ENCODE results near the gene ARHGEF12.

ARHGEF12 gene

DNA sequence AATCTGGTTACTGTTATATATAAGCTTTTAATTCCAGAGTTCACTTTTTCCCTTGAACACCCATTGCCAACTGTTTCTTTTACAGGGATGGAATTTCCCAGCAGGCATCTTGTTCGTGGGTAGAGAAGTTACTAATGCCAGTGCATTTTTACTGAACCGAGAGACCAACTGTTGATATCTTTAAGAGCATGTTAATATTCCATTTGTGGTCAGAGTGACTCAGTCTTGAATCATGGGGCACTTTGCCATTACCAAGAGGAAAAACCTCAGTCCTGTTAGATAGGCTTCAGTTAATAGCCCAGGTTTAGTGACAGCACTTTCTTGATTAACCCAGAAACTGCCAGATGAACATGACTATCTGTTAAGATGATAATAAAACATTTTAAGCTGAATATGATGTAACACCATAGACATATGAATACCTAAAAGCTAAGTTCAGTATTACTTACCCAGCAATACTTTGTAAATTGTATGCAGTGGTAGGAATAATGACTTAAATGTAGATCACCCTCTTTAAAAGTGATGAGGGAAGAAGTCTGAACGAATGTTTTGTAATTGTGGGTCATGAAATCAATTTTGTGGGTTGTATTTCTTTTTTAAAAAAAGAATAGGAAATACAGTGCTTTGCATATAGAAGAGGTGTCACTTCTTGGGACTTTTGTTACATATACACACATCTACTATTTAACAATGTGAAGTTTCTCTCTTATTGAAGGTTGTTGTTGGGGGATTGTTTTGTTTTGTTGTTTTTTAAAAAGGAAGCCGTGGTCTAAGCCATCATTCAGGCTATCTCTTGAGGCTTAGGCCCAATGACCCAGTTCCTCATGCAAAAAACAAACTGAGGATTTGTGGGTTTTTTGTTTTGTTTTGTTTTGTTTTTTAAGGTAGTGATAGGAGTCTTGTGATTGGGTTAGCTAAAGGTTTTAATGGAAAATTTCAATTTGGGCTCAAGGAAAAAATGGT lies 96.1 kb downstream of the ARHGEF12 start:
- peak; percentile 63 to 75 for DNase-seq

DNA sequence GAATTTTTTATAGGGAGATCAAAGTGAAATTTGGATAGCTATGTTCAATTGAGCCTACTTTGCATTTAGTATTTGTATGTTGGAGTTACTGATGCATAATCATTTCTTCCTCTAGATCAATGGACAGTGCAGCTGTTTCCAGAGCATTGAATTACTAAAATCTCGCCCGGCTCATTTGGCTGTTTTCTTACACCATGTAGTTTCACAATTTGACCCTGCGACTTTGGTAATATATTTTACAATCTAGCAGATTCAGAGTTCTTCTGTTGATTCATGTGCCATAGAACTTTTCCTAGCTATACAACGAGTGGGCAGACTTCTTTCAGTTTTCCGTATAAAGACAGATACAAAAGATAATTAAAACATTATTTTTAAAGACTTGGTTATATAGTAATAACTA lies 105.4 kb downstream of the ARHGEF12 start:
- DNase-seq = no peak

DNA sequence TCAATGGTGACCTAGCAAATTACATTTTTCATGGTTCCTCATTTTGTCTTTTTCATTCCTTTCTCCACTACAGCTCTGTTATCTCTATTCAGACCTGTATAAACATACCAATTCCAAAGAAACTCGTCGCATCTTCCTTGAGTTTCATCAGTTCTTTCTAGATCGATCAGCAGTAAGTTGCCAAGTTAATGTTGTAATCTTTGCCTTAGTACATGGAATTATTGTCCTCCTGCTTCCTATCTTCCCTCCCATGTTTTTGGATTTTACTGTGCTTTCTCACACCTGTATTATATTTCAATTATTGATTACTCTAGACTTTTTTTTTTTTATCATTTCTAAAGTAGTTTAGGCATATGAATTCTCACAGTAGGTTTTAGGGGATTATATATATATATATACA lies 105.8 kb downstream of the ARHGEF12 start:
- DNase-seq = no peak

DNA sequence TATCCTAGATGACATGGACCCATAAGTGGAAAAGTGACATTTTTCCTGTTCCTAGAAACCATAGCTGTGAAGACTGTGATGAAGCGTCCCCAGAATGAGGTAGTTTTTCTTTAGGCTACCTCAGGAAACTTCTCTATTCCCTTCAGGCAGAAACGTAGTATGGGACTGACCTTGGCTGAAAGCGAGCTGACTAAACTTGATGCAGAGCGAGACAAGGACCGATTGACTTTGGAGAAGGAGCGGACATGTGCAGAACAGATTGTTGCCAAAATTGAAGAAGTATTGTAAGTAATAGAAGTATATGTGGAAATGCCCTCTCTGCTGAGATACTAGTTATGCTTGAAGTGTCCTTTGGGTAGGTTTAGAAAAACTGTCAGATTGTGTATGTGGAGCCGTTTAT lies 110.6 kb downstream of the ARHGEF12 start:
- no peak for DNase-seq

GRCh38 chr11:120448240-120448639 lies 112.0 kb downstream of the ARHGEF12 start:
- DNase-seq = no peak

- DNase-seq = no peak
Observed at GRCh38 chr11:120455487-120455886, 119.3 kb downstream of the ARHGEF12 start.

DNA sequence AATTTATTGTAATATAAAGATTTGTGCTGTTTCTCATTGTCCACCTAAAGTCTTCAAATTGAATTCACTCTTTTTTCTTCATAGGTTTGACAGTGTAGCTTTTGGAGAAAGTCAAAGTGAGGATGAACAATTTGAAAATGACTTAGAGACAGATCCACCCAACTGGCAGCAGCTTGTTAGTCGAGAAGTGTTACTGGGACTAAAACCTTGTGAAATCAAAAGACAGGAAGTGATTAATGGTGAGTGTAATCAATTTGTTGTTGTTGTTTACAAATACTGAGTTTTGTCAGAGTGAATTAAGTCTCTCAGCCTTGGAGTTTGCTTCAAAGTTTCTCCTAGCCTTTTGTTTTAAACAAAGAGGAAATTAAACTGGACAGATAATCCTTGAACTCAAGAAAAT lies 121.8 kb downstream of the ARHGEF12 start:
- no peak for DNase-seq

GRCh38 chr11:120462825-120463224 lies 126.6 kb downstream of the ARHGEF12 start:
- no peak for DNase-seq

- no peak for DNase-seq
Observed at GRCh38 chr11:120465921-120466534, 129.8 kb downstream of the ARHGEF12 start.

DNA sequence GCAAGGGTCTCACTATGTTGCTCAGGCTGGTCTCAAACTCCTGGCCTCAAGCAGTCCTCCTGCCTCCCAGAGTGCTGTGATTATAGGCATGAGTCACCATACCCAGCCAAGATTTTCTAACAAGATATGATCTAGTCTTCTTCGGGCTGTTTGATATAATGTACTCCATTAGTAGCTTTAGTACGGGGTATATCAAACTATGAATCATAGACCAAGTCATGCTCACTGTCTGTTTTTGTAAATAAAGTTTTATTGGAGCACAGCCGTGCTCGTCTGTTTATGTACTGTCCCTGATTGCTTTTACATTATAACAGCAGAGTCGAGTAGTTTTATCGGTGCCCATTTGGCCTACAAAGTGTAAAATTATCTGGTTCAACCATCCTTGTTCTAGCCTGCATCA lies 131.4 kb downstream of the ARHGEF12 start:
- no peak for DNase-seq

DNA sequence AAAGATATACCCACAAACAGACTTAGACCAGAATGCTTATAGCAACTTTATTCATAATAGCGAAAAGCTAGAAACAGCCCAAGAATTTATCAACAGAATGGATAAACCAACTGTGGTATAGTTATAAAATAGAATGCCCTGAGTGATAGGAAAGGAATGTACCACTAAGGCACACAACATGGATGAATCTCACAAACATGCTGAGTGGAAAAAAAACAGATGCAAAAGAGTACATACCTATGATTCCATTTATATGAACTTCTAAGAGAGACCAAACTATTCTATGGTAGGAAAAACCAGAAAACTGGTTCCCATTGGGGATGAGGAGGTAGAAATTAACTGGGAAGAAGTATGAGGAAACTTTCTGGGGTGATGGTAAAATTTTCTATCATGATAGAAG lies 134.9 kb downstream of the ARHGEF12 start:
- DNase-seq = no peak

DNA sequence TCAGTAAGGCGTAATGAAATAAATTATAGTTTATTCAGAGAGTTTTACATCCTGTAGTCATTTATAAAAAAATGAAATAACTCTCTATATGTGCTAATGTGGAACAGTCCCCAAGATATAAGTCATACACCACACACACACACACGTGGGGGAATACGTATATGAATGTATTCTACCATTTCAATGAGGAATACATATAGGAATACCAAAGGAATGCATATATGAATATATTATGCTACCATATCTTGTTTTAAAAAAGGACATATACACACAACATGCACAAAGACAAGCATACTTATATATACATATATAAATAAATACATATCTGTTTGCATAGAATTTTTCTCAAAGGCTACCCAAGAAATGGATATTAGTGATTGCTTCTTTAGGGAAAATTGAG lies 135.8 kb downstream of the ARHGEF12 start:
- DNase-seq = no peak

DNA sequence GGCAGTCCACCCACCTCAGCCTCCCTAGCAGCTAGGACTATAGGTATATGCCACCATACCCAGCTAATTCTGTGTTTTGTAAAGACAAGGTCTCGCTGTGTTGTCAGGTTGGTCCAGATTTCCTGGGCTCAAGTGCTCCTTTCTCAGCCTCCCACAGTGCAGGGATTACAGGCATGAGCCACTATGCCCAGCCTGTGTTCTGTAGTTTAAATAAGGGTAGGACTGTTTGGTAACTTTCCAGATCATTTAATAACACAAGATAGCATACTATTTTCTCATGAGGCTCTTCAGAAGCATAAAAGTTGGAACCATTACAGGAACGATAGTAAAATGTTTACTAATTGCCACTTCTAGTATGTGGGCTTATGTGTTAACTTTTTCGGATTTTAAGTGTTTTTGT lies 137.3 kb downstream of the ARHGEF12 start:
- DNase-seq = no peak

DNA sequence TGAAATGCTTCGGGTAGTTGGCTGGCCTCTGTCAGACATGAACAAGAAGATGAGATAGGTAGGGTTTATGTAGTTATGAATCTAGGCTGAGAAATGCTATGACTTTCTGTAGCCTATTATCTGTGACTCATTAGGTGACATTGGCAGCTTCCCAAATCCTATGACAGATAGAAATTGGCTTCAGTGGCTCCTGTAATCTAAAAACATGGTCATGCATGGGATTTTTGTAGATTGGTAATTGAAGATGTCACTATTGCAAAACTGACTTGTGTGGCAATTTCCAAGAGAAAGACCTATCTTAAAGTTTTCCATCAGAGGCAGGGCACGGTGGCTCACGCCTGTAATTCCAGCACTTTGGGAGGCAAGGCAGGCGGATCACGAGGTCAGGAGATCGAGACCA lies 145.9 kb downstream of the ARHGEF12 start:
- peak in 1 of 2 donors; percentile 5 for DNase-seq

DNA sequence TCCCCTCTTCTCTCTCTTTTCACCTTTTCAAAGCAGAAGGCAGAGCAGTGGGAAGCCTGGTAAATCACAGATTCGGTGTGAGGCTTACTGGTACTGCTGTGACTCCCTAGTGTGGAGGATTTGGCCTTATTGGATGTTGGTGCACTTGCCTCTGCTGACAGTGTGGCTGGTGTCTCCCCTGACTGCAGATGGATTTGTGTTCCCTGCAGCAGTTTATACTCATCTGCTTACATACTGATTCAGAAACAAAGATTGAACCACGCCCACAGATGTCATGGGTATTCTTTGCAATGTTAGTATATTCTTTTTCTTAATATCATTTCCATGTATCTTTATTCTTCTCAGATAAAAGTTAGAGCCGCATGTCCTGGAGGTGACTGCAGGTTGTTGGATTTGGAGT lies 148.5 kb downstream of the ARHGEF12 start:
- no peak for DNase-seq

- no peak for DNase-seq
Observed at GRCh38 chr11:120486138-120486537, 149.9 kb downstream of the ARHGEF12 start.

GRCh38 chr11:120489799-120490198 lies 153.6 kb downstream of the ARHGEF12 start:
- DNase-seq = no peak

- no peak for DNase-seq
Observed at GRCh38 chr11:120492486-120492885, 156.3 kb downstream of the ARHGEF12 start.

DNA sequence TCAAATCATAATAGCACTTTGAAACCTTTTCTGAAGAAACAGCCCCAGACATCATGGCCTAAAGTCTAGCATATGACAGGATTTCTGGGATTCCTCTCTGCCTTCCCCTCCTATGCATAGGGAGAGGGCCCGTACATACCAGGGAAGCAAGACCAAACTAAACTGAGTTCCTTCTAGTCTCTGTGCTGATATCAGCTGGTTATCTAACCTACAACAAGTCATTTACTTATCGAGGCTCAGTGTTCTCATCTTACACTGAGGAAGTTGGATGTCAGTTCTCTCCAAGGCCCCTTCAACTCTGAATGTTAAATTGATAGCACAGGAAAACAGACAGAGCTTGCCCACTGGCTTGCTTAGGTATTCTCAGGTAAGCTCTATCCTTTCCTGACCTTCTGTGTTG lies 158.4 kb downstream of the ARHGEF12 start:
- no peak for DNase-seq

DNA sequence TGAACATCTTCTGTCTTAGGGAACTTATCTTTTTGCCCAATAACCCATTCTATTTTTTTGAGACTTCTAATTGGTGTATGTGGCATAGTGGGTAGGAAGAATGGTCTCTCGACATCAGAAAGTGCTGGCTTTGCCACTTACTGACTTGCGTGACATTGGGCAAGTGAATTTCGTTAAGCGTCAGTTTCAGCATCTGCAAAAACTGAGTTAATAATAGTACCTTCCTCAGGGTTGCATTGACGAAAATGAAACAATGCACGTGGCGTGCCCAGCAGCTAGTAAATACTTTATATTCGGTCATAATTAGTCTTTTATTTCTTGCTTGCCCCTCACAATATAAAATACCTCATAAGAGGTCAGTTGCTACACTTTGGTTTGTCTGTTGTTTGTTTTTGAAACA lies 162.9 kb downstream of the ARHGEF12 start:
- no peak for DNase-seq

DNA sequence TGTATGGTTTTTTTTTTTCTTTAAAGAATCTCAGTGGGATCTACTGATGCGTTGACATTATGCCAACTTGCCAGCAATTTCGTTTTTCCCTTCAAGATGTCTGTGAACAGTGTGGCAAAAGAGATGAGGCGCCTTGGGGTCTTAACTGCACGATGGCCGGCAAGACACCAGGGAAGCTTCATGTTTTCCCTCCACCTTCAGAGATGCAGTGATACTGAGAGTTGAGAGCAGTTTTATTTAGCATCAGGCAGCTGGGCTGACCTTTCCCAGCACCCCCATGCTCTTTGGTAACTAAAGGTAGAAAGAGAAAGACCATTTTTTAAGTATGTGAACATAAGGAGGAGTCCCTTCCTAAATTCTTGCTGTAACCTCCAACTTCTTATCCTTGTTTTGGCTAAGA lies 163.6 kb downstream of the ARHGEF12 start:
- no peak for DNase-seq

GRCh38 chr11:120500414-120501071 lies 164.3 kb downstream of the ARHGEF12 start:
- DNase-seq = no peak

- no peak for DNase-seq
Observed at GRCh38 chr11:120501440-120501839, 165.2 kb downstream of the ARHGEF12 start.
